Esophagus squamous epithelium (tissue), 4 donors: ENCODE data around the gene TNIK.

Experiments used
- CTCF ChIP-seq, 6 experiments: fragments of 450-650 bp in 4 of 6; fragments of 200-600 bp in 2 of 6; sonication (generic) in 2 of 6; IDR thresholded peaks; one replicate each; pipeline ENCODE4 v1.5.1; 2016 to 2019; ENCODE audit warnings: antibody characterized with exemption in 6 of 6, mild to moderate bottlenecking in 4 of 6, moderate library complexity in 4 of 6
- POLR2A ChIP-seq, 4 donors: fragments of 450-650 bp; IDR thresholded peaks; one replicate each; pipeline ENCODE4 v1.6.1; 2017; ENCODE audit warnings: antibody characterized with exemption in 4 of 4, mild to moderate bottlenecking in 4 of 4, moderate library complexity in 3 of 4

- TF ChIP-seq CTCF (IDR thresholded peaks at IDR 0.05): no peak
- no peak for TF ChIP-seq POLR2A (IDR thresholded peaks at IDR 0.05)
These were observed 284.4 kb downstream of the TNIK start for GRCh38 chr3:171175741-171176234.
